ENCODE measurements around the gene HIC1. TPM values are rescaled to one million over a fixed set of nuclear protein-coding genes. Genes with fewer than 3 reads are reported as not detected.

HIC1 gene
- total and polyA plus RNA-seq, 4 donors: 1.1 to 69.2 (median 14.7) TPM

DNA sequence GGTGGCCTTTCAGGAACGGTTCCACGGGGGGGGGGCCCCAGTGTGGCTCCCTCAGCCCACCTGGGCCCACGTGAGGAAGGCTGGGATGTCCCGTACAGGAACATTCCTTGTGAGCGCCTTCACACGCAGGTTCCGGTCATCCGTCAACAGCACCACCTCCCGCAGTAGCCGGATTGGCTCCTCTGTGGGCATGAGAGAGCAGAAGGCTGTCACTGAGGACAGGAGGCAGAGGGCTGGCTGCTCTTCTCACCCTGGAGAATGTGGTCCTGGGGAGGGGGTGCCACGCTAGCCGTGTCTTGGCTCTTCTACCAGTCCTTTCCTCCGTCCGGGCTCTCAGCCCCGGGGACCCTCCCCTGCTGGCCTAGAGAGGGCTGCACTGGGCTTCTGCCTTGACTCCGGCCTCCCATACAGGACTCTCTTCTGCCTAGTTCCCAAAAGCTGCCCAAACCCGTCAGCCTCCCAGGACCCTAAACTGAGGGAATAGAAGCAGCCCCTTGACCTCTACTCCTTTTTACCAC lies 6.6 kb downstream of the HIC1 start:
- H3K36me3 ChIP-seq (ENCODE audit: control insufficient read depth in 1 of 2, insufficient read depth in 2 of 2, low read length in 1 of 2): peaks cover 0 to 3% of the 10 kb centered on the region in 2 donors
- WGBS, 2 donors: 86 to 87% methylated on average over 17 of the region's 17 CpGs
- intact Hi-C loops (cut with DNase I): no loop called here
- H3K4me1 ChIP-seq (ENCODE audit: control insufficient read depth in 1 of 2, insufficient read depth in 2 of 2, low read length in 2 of 2): no peaks in the 10 kb centered on the region
- DNase-seq: peak in 1 of 2 donors; percentile 74
- H3K9me3 ChIP-seq (ENCODE audit: control insufficient read depth, low read length): no peaks in the 10 kb centered on the region
- H3K4me3 ChIP-seq (ENCODE audit: low read length in 2 of 2): no peak overlapping the region
- H3K27me3 ChIP-seq (ENCODE audit: control insufficient read depth in 1 of 2, insufficient read depth in 2 of 2, low read length in 1 of 2): no peaks in the 10 kb centered on the region
- H3K27ac ChIP-seq (ENCODE audit: low read depth in 1 of 2, low read length in 2 of 2): no peak overlapping the region
- ATAC-seq (ENCODE audit: low FRiP score): no peak

GRCh38 chr17:2062571-2063183 lies 7.8 kb downstream of the HIC1 start:
- Histone ChIP-seq H3K4me3 (ENCODE audit: low read length in 2 of 2) (no peak overlapping the region), H3K36me3 (ENCODE audit: control insufficient read depth in 1 of 2, insufficient read depth in 2 of 2, low read length in 1 of 2) (peaks cover 0 to 3% of the 10 kb centered on the region in 2 donors), H3K27ac (ENCODE audit: low read depth in 1 of 2, low read length in 2 of 2) (no peak overlapping the region), H3K27me3 (ENCODE audit: control insufficient read depth in 1 of 2, insufficient read depth in 2 of 2, low read length in 1 of 2) (no peaks in the 10 kb centered on the region), H3K9me3 (ENCODE audit: control insufficient read depth, low read length) (no peaks in the 10 kb centered on the region), H3K4me1 (ENCODE audit: control insufficient read depth in 1 of 2, insufficient read depth in 2 of 2, low read length in 2 of 2) (no peaks in the 10 kb centered on the region)
- 47% methylated on average over 10 to 11 of the region's 11 CpGs for WGBS, 2 donors
- no peak for DNase-seq
- intact Hi-C loops (cut with DNase I): no loop called here
- ATAC-seq (ENCODE audit: low FRiP score): no peak

GRCh38 chr17:2063261-2064146 lies 8.6 kb downstream of the HIC1 start:
- no peaks in the 10 kb centered on the region for H3K27me3 ChIP-seq (ENCODE audit: control insufficient read depth in 1 of 2, insufficient read depth in 2 of 2, low read length in 1 of 2)
- peaks cover 0 to 3% of the 10 kb centered on the region in 2 donors for H3K36me3 ChIP-seq (ENCODE audit: control insufficient read depth in 1 of 2, insufficient read depth in 2 of 2, low read length in 1 of 2)
- H3K4me3 ChIP-seq (ENCODE audit: low read length in 2 of 2): no peak overlapping the region
- no peak overlapping the region for H3K27ac ChIP-seq (ENCODE audit: low read depth in 1 of 2, low read length in 2 of 2)
- 71 to 75% methylated on average over 16 of the region's 16 CpGs for WGBS, 2 donors
- intact Hi-C loops (cut with DNase I): no loop called here
- H3K4me1 ChIP-seq (ENCODE audit: control insufficient read depth in 1 of 2, insufficient read depth in 2 of 2, low read length in 2 of 2): no peaks in the 10 kb centered on the region
- ATAC-seq (ENCODE audit: low FRiP score) (no peak), DNase-seq (peak in 1 of 2 donors; percentile 64)
- no peaks in the 10 kb centered on the region for H3K9me3 ChIP-seq (ENCODE audit: control insufficient read depth, low read length)

DNA sequence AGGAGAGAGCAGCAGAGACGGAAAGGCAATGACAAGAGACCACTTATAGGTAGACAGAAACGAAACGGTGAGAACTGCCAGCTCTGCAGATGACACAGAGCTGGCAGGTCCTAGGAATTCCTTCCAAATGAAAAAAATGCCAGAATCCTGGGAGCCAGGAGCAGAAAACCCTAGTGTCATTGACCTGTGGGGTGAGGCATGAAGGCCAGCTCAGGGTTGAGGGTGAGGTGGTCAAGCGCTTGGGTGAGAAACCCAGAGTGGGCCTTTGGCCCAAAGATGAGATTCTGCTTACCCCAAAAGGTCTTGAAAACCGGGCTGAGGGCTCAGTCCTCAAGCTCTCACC lies 9.2 kb downstream of the HIC1 start:
- Histone ChIP-seq H3K36me3 (ENCODE audit: control insufficient read depth in 1 of 2, insufficient read depth in 2 of 2, low read length in 1 of 2) (peaks cover 0 to 3% of the 10 kb centered on the region in 2 donors), H3K4me1 (ENCODE audit: control insufficient read depth in 1 of 2, insufficient read depth in 2 of 2, low read length in 2 of 2) (no peaks in the 10 kb centered on the region), H3K27ac (ENCODE audit: low read depth in 1 of 2, low read length in 2 of 2) (no peak overlapping the region), H3K9me3 (ENCODE audit: control insufficient read depth, low read length) (no peaks in the 10 kb centered on the region), H3K27me3 (ENCODE audit: control insufficient read depth in 1 of 2, insufficient read depth in 2 of 2, low read length in 1 of 2) (no peaks in the 10 kb centered on the region), H3K4me3 (ENCODE audit: low read length in 2 of 2) (no peak overlapping the region)
- DNase-seq (no peak), ATAC-seq (ENCODE audit: low FRiP score) (no peak)
- WGBS, 2 donors: 59 to 61% methylated on average over 5 of the region's 5 CpGs
- intact Hi-C loops (cut with DNase I): no loop called here

GRCh38 chr17:2064520-2064971 lies 9.6 kb downstream of the HIC1 start:
- H3K4me1 ChIP-seq (ENCODE audit: control insufficient read depth in 1 of 2, insufficient read depth in 2 of 2, low read length in 2 of 2): no peaks in the 10 kb centered on the region
- 79 to 85% methylated on average over 6 of the region's 6 CpGs for WGBS, 2 donors
- H3K27me3 ChIP-seq (ENCODE audit: control insufficient read depth in 1 of 2, insufficient read depth in 2 of 2, low read length in 1 of 2): no peaks in the 10 kb centered on the region
- intact Hi-C loops (cut with DNase I): no loop called here
- no peak overlapping the region for H3K4me3 ChIP-seq (ENCODE audit: low read length in 2 of 2)
- peak in 1 of 2 donors; percentile 61 for DNase-seq
- ATAC-seq (ENCODE audit: low FRiP score): no peak
- H3K36me3 ChIP-seq (ENCODE audit: control insufficient read depth in 1 of 2, insufficient read depth in 2 of 2, low read length in 1 of 2): peaks cover 0 to 3% of the 10 kb centered on the region in 2 donors
- no peak overlapping the region for H3K27ac ChIP-seq (ENCODE audit: low read depth in 1 of 2, low read length in 2 of 2)
- no peaks in the 10 kb centered on the region for H3K9me3 ChIP-seq (ENCODE audit: control insufficient read depth, low read length)

GRCh38 chr17:2064980-2065785 lies 10.3 kb downstream of the HIC1 start:
- peaks cover 0 to 3% of the 10 kb centered on the region in 2 donors for H3K36me3 ChIP-seq (ENCODE audit: control insufficient read depth in 1 of 2, insufficient read depth in 2 of 2, low read length in 1 of 2)
- no peak for ATAC-seq (ENCODE audit: low FRiP score)

GRCh38 chr17:2065949-2066400 lies 11.1 kb downstream of the HIC1 start:
- Histone ChIP-seq H3K4me1 (ENCODE audit: control insufficient read depth in 1 of 2, insufficient read depth in 2 of 2, low read length in 2 of 2) (no peaks in the 10 kb centered on the region), H3K27ac (ENCODE audit: low read depth in 1 of 2, low read length in 2 of 2) (no peak overlapping the region), H3K4me3 (ENCODE audit: low read length in 2 of 2) (no peak overlapping the region), H3K9me3 (ENCODE audit: control insufficient read depth, low read length) (no peaks in the 10 kb centered on the region), H3K36me3 (ENCODE audit: control insufficient read depth in 1 of 2, insufficient read depth in 2 of 2, low read length in 1 of 2) (peaks cover 0 to 3% of the 10 kb centered on the region in 2 donors), H3K27me3 (ENCODE audit: control insufficient read depth in 1 of 2, insufficient read depth in 2 of 2, low read length in 1 of 2) (no peaks in the 10 kb centered on the region)
- DNase-seq (peak in 1 of 2 donors; percentile 39), ATAC-seq (ENCODE audit: low FRiP score) (no peak)
- WGBS, 2 donors: 74 to 76% methylated on average over 10 of the region's 10 CpGs
- intact Hi-C loops (cut with DNase I): no loop called here

More at GRCh38 chr17:2064980-2065785, 10.3 kb downstream of the HIC1 start:
- Histone ChIP-seq H3K27me3 (ENCODE audit: control insufficient read depth in 1 of 2, insufficient read depth in 2 of 2, low read length in 1 of 2) (no peaks in the 10 kb centered on the region), H3K27ac (ENCODE audit: low read depth in 1 of 2, low read length in 2 of 2) (no peak overlapping the region), H3K4me1 (ENCODE audit: control insufficient read depth in 1 of 2, insufficient read depth in 2 of 2, low read length in 2 of 2) (no peaks in the 10 kb centered on the region), H3K9me3 (ENCODE audit: control insufficient read depth, low read length) (no peaks in the 10 kb centered on the region), H3K4me3 (ENCODE audit: low read length in 2 of 2) (no peak overlapping the region)
- intact Hi-C loops (cut with DNase I): no loop called here
- DNase-seq: peak; percentile 67 to 84
- WGBS, 2 donors: 82 to 83% methylated on average over 24 of the region's 24 CpGs

DNA sequence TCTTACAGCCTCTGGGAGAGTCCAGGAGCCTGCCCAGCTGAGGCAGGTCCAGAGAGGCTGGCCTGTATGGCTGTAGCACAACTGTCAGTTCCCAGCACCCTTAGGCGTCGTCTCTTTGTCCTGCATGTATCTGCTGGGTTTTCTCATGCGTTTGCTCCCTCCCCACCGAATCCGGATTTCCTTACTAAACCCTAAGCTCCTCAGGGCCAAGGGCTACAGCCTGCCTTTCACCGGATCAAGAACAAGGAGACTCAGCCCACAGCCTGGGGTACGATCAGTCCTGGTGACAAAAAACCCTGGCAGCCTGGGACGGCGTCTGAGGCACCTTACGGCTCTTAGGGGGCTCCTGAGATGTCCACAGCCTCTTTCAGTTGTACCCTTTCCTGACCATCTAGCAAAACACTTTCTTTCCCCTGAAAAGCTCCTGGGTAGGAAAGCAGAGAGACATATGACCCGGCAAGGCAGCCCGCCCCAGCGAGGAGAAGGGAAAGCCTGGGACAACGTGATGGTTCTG lies 12.2 kb downstream of the HIC1 start:
- Histone ChIP-seq H3K9me3 (ENCODE audit: control insufficient read depth, low read length) (no peaks in the 10 kb centered on the region), H3K36me3 (ENCODE audit: control insufficient read depth in 1 of 2, insufficient read depth in 2 of 2, low read length in 1 of 2) (peaks cover 0 to 3% of the 10 kb centered on the region in 2 donors), H3K4me3 (ENCODE audit: low read length in 2 of 2) (no peak overlapping the region), H3K27me3 (ENCODE audit: control insufficient read depth in 1 of 2, insufficient read depth in 2 of 2, low read length in 1 of 2) (no peaks in the 10 kb centered on the region), H3K27ac (ENCODE audit: low read depth in 1 of 2, low read length in 2 of 2) (no peak overlapping the region), H3K4me1 (ENCODE audit: control insufficient read depth in 1 of 2, insufficient read depth in 2 of 2, low read length in 2 of 2) (no peaks in the 10 kb centered on the region)
- 75 to 79% methylated on average over 14 of the region's 14 CpGs for WGBS, 2 donors
- DNase-seq (peak in 1 of 2 donors; percentile 28), ATAC-seq (ENCODE audit: low FRiP score) (no peak)
- intact Hi-C loops (cut with DNase I): no loop called here

All from aorta (tissue), 5 donors.